Gastrocnemius medialis (tissue), 4 donors: Measurements from ENCODE around the gene MTCL1.

Experiments
- CTCF ChIP-seq, 5 experiments: fragments of 450-650 bp in 3 of 5; fragments of 200-600 bp in 2 of 5; sonication (generic) in 2 of 5; IDR thresholded peaks in 4 of 5; conservative IDR thresholded peaks in 1 of 5; 1 replicate in 4 of 5; 2 replicates in 1 of 5; pipeline ENCODE4 v1.5.1; 2016 to 2019; ENCODE audit warnings: antibody characterized with exemption in 5 of 5, mild to moderate bottlenecking in 3 of 5, moderate library complexity in 3 of 5
- POLR2A ChIP-seq, 2 donors: fragments of 450-650 bp; IDR thresholded peaks; one replicate each; pipeline ENCODE4 v1.6.1; 2017; ENCODE audit warnings: antibody characterized with exemption in 2 of 2, mild to moderate bottlenecking in 2 of 2, moderate library complexity in 2 of 2

GRCh38 chr18:8711736-8712135 lies 6.4 kb downstream of the MTCL1 start:
- TF ChIP-seq POLR2A (IDR thresholded peaks at IDR 0.05): no peak
- TF ChIP-seq CTCF (IDR thresholded peaks at IDR 0.05 in 4 of 5, conservative IDR thresholded peaks at IDR 0.05 in 1 of 5): no peak
